ENCODE data around the gene EPS8L2. TPM values are rescaled to one million over a fixed set of nuclear protein-coding genes. Genes with fewer than 3 reads are reported as not detected.

EPS8L2 gene
- total and polyA plus RNA-seq, 8 donors: 52.5 to 190 (median 80.7) TPM

DNA sequence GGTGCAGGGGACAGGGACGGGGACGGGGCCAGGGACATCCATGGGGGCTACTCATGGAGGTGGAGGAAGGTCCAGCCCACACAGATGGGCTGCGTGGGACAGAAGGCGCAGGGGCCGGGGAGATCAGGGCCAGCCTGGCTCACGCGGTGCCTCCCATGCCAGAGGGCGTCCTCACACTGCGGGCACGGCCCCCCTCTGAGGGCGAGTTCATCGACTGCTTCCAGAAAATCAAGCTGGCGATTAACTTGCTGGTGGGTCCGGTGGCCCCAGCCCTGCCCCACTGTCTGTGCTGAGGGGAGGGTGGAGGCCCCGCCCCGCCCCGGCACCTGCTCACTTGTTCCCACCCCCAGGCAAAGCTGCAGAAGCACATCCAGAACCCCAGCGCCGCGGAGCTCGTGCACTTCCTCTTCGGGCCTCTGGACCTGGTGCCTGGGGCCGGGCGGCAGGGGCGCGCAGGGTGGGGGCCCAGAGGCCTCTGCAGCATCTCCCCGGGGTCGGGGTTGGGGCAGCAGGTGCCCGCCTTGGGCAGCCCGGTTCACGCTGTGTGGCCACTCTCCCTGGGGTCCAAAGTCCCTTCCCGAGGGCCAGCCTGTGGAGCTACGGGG is 15.8 kb downstream of the EPS8L2 start:
- DNase-seq (peak in 1 of 4 donors; percentile 92), ATAC-seq (no peak)
- Histone ChIP-seq H3K4me1 (peaks cover 0 to 43% of the 10 kb centered on the region in 2 donors), H3K27me3 (peaks cover 35 to 84% of the 10 kb centered on the region in 2 donors), H3K4me3 (no peak overlapping the region), H3K36me3 (peaks cover 0 to 12% of the 10 kb centered on the region in 2 donors), H3K9me3 (no peaks in the 10 kb centered on the region), H3K27ac (no peak overlapping the region)
- TF ChIP-seq, protein P1, sequence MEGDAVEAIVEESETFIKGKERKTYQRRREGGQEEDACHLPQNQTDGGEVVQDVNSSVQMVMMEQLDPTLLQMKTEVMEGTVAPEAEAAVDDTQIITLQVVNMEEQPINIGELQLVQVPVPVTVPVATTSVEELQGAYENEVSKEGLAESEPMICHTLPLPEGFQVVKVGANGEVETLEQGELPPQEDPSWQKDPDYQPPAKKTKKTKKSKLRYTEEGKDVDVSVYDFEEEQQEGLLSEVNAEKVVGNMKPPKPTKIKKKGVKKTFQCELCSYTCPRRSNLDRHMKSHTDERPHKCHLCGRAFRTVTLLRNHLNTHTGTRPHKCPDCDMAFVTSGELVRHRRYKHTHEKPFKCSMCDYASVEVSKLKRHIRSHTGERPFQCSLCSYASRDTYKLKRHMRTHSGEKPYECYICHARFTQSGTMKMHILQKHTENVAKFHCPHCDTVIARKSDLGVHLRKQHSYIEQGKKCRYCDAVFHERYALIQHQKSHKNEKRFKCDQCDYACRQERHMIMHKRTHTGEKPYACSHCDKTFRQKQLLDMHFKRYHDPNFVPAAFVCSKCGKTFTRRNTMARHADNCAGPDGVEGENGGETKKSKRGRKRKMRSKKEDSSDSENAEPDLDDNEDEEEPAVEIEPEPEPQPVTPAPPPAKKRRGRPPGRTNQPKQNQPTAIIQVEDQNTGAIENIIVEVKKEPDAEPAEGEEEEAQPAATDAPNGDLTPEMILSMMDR (IDR thresholded peaks at IDR 0.05): no peak
- intact Hi-C loops (cut with DNase I): no loop called here

DNA sequence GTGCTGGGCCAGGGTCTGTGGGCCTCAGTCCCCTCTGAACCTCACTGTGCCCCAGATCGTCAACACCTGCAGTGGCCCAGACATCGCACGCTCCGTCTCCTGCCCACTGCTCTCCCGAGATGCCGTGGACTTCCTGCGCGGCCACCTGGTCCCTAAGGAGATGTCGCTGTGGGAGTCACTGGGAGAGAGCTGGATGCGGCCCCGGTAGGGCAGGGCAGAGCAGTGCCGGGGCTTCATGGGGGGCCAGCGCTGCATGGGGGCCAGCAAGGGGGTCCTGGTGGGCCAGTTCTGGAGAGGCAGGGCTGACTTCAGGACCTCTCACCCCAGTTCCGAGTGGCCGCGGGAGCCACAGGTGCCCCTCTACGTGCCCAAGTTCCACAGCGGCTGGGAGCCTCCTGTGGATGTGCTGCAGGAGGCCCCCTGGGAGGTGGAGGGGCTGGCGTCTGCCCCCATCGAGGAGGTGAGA is 16.3 kb downstream of the EPS8L2 start:
- Histone ChIP-seq H3K27ac (no peak overlapping the region), H3K36me3 (peaks cover 0 to 12% of the 10 kb centered on the region in 2 donors), H3K9me3 (no peaks in the 10 kb centered on the region), H3K4me1 (peaks cover 0 to 47% of the 10 kb centered on the region in 2 donors), H3K27me3 (peaks cover 35 to 89% of the 10 kb centered on the region in 2 donors), H3K4me3 (no peak overlapping the region)
- DNase-seq (no peak), ATAC-seq (no peak)
- TF ChIP-seq, protein P1 (IDR thresholded peaks at IDR 0.05): no peak
- intact Hi-C loops (cut with DNase I): no loop called here

- Histone ChIP-seq H3K27me3 (peaks cover 35 to 91% of the 10 kb centered on the region in 2 donors), H3K36me3 (peaks cover 0 to 12% of the 10 kb centered on the region in 2 donors)
- intact Hi-C loops (cut with DNase I): no loop called here
Observed at GRCh38 chr11:723120-723883, 17.3 kb downstream of the EPS8L2 start.

DNA sequence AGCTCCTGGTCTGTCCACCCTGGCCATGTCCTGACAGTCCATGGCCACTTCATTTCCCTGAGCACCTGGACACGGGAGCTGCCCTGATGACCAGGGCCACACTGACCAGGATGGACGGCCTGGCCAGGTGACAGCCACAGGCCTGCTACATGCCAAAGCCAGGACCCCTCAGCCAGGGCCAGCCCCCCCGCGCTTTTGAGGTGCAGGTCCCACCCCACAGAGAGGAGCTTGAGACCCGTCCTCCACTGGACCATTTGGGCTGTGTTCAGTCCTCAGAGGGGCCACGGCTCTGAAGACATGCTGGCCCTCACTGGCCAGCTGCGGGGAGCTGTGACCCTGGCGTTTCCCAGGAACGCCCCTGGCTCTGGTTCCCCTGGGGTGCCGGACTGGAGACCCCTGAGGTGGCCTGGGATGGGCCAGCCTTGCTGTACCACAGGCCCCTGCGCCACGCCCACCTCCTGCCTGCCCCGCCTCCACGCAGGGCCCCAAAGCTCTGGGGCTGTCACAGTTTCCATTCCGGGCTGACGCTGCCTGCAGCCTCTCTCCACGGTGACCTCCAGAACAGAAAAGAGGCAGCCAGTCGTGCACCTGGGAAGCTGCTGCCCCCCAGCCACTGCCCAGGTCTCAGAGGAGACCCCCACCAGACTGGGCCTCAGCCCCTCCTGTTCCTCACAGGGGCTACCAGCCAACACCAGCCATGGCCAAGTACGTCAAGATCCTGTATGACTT is 18.2 kb downstream of the EPS8L2 start:
- Histone ChIP-seq H3K4me1 (peaks cover 3 to 65% of the 10 kb centered on the region in 2 donors), H3K36me3 (peaks cover 0 to 12% of the 10 kb centered on the region in 2 donors), H3K9me3 (no peaks in the 10 kb centered on the region), H3K27ac (no peak overlapping the region), H3K27me3 (peaks cover 35 to 90% of the 10 kb centered on the region in 2 donors), H3K4me3 (no peak overlapping the region)
- no peak for DNase-seq
- TF ChIP-seq, protein P1 (IDR thresholded peaks at IDR 0.05): no peak
- intact Hi-C loops (cut with DNase I): no loop called here
- ATAC-seq: no peak

More at GRCh38 chr11:723120-723883, 17.3 kb downstream of the EPS8L2 start:
- TF ChIP-seq, protein P1 (IDR thresholded peaks at IDR 0.05): peak; percentile 46 to 57
- Histone ChIP-seq H3K4me3 (no peak overlapping the region), H3K27ac (no peak overlapping the region), H3K4me1 (peaks cover 3 to 55% of the 10 kb centered on the region in 2 donors), H3K9me3 (no peaks in the 10 kb centered on the region)
- no peak for ATAC-seq
- no peak for DNase-seq
